ENCODE results near the gene GHRH.

The GHRH gene

GRCh38 chr20:37261714-37262113, at the start of gene GHRH:
GHRH (minus strand) TSS chr20:37261814; CDS start chr20:37256889, 4,925 bp downstream.
- DNase-seq (ENCODE audit: low read depth), result no peak

DNA sequence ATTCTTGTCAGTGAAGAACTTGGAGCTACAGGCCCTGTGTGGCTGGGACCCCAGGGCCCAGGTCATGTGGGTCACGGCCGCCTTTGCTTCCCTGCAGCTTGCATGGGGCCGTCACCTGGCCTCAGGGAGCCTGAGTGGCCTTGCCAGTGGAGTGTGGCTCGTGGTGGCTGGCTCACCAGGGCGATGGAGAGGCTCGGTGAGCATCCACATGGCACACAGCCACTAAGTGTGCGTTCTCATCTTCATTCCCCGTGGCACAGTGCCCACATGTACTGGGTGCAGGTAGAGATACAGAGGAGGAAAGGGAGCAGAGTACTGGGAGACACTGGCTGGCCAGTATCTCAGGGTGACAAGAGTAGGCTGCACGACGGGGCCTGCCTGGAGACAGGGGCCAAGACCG, 49.3 kb upstream of the GHRH start:
- no peak for DNase-seq (ENCODE audit: low read depth)

DNA sequence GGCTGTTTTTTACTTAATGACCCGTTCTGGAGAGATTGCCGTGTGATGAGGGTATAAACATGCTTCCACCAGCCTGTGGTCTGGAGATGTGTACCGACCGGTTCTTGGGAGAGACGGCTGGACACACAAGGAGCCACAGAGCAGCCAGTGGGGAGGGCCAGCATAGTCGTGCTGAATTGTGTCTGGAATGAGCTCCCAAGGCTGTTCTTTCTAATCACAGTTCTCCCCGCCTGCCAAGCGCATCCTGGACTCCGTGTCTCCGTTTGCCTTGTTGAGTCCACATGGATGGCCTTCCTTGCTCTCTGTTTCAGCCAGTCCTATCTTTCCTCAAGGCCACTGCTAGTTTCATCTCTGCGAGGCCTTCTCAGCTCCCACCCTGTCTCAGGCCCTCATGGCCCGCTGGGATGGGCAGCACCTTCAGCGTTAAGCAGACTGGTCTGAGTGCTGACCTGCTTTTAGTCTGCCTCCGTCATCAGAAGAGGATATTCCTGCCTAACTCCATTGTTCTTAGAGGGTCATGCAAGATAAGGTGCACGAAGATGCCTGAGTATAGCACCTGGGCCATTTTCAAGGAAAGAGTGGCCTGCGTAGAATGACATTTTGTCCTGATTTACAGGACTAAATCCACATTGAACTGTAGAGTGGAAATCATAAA, 48.4 kb upstream of the GHRH start:
- no peak for DNase-seq (ENCODE audit: low read depth)

DNA sequence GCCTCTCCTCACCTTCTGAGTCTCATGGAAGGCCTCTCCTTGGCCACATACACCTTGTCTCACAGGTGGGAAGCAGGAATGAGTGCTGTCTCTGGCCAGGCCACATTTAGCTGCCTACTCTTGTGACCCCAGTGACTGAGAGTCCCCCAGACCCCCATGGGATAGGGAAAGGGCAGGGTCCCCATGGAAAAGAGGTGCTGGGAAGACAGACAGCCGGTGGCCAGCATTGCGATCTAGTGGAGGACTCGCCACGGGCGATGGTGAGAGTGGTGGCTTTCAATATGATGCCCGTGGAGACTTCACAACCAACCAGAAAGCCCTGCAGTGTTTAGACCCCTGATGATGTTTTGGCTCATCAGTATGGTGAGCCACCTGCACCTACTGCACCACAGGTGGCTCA, 47.7 kb upstream of the GHRH start:
- DNase-seq (ENCODE audit: low read depth), result no peak

GRCh38 chr20:37308086-37309050, 46.8 kb upstream of the GHRH start:
- no peak for DNase-seq (ENCODE audit: low read depth)

GRCh38 chr20:37305839-37306238, 44.2 kb upstream of the GHRH start:
- DNase-seq (ENCODE audit: low read depth), result no peak

- DNase-seq (ENCODE audit: low read depth), result no peak
Measured at GRCh38 chr20:37305079-37305478, 43.5 kb upstream of the GHRH start.

DNA sequence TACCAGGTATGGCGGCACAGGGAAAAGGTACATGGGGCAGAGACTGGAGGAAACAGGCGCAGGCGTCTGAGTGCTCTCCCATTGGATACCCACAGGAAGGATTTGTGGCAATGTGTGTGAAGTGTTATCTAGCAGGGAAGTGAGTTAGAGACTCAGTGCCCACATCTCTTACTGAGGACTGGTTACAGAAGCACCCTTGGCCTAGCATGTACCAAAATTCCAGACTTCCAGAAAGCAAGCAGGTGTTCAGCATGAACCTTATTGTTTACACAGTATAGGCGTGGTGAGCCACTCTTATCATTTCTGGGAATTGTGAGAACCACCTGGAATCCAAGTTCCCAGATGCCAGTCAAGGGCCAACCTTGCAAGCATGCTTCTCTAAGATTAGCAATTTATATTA, 42.0 kb upstream of the GHRH start:
- no peak for DNase-seq (ENCODE audit: low read depth)

DNA sequence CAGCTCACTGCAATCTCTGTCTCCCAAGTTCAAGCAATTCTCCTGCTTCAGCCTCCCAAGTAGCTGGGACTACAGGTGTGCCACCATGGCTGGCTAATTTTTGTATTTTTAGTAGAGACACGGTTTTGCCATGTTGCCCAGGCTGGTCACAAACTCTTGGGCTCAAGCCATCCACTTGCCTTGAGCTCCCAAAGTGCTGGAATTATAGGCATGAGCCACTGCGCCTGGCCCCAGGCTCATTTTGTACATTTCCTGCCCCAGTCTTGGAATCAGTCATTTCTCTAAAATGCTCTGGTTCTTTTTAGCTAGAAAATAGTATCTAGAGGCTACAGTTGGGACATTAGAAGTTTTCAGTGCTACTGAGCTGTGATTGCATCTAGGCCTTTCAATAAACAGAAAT, 41.4 kb upstream of the GHRH start:
- no peak for DNase-seq (ENCODE audit: low read depth)

DNA sequence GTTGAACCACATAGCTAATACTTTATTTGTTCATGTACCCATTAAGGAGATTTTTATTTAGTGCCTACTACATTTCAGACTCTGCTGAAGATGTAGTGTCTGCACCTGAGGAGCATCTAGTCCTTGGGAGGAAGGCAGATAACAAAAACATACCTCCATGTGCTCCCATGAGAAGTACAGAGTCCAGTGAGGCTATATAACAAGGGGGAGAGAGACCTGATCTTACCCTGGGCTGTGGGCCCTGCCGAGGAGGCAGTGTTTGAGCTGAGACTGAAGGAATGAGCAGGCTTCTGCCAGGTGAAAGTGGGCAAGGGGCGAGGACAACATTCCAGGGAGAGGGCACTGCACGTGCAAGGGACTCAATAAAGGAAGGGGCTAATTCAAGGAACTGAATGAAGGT, 39.9 kb upstream of the GHRH start:
- DNase-seq (ENCODE audit: low read depth), result no peak

DNA sequence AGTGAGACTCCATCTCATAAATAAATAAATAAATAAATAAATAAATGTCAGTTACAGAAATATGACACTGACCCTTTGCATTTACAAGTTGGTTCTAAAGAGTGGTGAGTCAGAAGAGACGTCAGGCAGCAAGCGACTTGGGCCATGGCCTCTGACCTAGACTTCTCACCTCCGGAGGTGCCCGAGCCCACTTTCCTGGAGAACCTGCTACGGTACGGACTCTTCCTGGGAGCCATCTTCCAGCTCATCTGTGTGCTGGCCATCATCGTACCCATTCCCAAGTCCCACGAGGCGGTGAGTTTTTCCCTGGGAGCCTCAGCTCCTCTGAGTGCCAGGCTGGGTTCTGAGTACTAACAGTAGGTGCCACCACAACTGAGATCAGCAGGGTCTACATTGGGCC, 39.5 kb upstream of the GHRH start:
- no peak for DNase-seq (ENCODE audit: low read depth)

DNA sequence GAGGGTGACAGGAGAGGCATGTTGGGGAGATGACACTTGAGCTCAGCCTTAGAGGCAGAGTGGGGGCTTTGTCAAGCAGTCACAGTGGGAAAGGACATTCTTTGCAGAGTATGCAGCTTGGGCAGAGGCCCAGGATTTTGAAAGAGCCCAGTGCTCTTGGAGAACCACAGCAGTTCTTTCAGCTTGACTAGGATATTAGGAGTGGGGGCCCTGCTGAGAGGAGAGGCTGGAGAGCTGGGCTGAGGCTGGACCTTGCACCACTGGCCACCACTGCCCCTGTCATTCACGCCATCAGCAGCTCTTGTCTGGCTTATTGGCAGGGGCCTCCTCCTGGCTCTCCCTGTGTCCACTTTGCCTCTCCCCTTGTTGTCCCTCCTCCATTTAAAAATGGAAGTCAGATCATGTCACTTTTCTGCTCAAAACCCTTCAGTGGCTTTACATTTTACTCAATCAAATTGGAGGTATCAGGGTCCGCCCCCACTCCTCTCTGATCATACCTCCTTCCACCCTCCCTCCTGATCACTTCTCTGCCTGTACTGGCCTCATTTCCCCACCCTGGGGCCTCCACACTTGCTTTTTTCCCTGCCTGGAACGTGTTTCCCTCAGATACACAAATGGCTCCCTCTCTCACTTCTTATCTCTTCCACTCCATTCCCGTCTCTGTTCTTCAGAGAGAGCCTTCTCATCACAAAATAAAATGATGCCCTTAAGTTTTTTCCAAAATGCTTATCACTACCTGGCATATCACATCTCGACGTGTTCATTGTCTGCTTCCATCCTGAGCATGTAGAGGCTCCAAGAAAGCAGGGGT, 38.3 kb upstream of the GHRH start:
- DNase-seq (ENCODE audit: low read depth), result no peak

DNA sequence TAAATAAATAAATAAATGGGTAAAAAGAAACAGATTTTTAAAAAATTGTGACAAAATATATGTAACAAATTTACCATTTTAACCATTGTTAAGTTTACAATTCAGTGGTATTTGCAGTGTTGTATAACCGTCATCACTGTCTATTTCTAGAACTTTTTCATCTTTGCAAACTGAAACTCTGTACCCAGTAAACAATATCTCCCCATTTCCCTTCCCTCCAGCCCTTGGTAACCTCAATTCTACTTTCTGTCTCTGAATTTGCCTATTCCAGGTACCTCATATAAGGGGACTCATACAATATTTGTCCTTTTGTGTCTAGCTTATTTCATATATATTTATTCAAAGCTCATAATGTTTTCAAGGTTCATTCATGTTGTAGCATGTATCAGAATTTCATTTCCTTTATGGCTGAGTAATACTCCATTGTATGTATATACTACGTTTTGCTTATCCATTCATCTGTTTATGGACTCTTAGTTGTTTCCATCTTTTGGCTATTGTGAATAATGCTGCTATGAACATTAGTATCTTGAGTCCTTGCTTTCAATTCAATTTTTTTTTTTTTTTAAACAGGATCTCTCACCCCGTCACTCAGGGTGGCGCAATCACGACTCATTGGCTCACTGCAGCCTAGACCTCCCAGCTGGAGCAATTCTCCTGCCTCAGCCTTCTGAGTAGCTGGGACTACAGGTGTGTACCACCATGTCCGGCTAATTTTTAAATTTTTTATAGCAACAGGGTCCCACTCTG, 36.8 kb upstream of the GHRH start:
- no peak for DNase-seq (ENCODE audit: low read depth)

DNA sequence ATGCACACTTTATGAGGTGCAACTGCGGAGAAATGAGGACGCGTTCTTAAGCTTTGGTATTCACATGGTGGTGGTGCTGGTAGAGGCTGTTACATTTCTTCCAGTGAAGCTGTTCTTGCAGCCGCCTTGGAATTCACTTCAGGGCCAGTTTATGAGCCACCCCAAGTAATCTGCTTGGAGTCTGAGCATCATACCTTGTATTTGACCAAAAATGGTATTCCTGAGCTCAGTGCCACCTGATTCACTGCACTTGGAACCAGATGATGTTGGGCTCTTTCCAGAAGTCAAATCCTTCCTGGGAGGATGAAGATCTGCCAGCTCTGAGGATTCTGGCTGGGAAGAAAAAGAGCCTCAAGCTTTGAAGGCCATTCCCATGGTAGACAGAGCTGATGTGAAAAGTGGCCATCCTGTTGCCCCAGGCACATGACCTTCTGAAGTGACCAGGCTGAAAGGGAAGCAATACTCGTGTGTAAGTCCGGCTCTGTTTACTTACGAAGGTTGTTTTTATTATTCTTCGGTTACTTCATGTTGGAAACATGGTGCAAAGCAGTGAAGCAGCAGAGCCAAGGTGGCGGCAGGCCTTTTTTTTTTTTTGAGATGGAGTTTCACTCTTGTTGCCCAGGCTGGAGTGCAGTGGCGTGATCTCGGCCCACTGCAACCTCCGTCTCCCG, 35.6 kb upstream of the GHRH start:
- DNase-seq (ENCODE audit: low read depth), result no peak

DNA sequence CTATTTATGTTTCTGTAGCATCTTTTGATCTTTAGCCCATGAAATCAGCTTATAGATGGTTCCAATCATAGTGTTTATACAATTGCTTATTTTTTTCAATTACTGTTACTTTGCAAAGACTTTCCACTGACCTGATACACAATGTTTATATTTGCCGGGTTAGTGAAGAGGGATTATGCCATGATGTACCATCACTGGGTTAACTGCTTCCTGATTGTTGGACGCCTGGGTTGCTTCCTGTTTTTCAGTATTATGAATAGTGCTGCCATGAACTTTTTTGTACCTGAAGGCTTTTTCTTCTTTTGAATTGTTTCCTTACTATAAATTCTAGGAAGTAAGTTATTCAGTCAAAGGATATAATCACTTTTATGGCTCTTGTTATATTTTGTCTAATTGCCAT, 34.8 kb upstream of the GHRH start:
- no peak for DNase-seq (ENCODE audit: low read depth)

DNA sequence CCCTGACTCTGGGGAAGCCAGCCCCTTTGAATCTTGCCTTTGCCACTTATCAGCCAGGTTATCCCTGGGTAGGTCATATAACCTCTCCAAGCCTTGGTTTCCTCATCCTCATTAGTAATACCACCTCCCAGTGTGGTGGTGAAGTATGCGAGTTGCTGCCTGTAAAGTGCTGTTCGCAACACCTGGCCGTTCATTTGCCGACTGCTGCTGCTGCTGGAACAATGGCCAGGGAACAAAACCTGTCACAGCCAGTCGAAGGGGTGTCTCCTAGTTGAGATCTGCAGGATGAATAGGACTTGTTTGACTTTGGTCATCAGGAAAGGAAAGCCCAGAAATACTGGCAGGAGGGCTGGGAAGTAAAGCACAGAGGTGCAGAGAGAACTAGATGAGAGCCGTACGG, 34.0 kb upstream of the GHRH start:
- no peak for DNase-seq (ENCODE audit: low read depth)

DNA sequence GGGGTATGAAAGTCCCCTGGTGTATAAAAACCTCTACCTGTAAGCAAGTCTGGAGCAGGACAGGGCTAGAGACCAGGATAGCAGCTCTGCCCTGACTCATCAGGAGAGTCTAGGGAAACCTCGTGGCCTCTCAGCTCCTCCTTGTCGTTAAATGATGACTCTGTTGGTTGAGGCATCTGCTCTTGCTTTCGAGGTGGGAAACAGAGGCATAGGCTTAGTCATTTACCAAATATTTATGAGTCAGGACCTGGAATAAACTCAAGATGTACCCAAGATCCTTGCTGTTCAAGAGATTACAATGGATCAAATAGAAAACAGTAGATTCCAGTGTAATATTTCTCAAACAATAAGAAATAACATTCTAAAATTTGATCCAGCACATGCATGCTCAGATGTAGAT, 33.4 kb upstream of the GHRH start:
- no peak for DNase-seq (ENCODE audit: low read depth)

GRCh38 chr20:37294262-37294981, 32.8 kb upstream of the GHRH start:
- no peak for DNase-seq (ENCODE audit: low read depth)

GRCh38 chr20:37293301-37293943, 31.8 kb upstream of the GHRH start:
- no peak for DNase-seq (ENCODE audit: low read depth)

- DNase-seq (ENCODE audit: low read depth), result no peak
Measured at GRCh38 chr20:37291724-37292126, 30.1 kb upstream of the GHRH start.

Data from activated T-helper 1 cell treated with Interleukin-2 at 50 U/mL for 16 hours (primary cell).